Endodermal cell (in vitro differentiated cells): ENCODE measurements around the gene IMP4. TPM values are rescaled to one million over a fixed set of nuclear protein-coding genes. Genes with fewer than 3 reads are reported as not detected.

Experiments
- DNase-seq: peaks from one replicate; pipeline ENCODE4 v3.0.0-alpha.2; 2017
- H3K27ac ChIP-seq: 2 replicates; pipeline ENCODE4 v1.5.1; 2013; ENCODE audit warnings: mild to moderate bottlenecking, low read depth, low read length, moderate library complexity
- H3K27me3 ChIP-seq: 2 replicates; pipeline ENCODE4 v1.6.1; 2013; ENCODE audit warnings: mild to moderate bottlenecking, low read length, moderate library complexity; ENCODE audit not compliant: insufficient read depth, control insufficient read depth, poor library complexity, severe bottlenecking
- H3K36me3 ChIP-seq: 2 replicates; pipeline ENCODE4 v1.7.0; 2013; ENCODE audit warnings: mild to moderate bottlenecking, low read length, moderate library complexity; ENCODE audit not compliant: control insufficient read depth, insufficient read depth
- H3K4me1 ChIP-seq: one replicate; pipeline ENCODE4 v1.7.0; 2013; ENCODE audit warnings: low read length; ENCODE audit not compliant: control insufficient read depth, insufficient read depth
- H3K4me3 ChIP-seq: 2 replicates; pipeline ENCODE4 v1.5.1; 2013; ENCODE audit warnings: mild to moderate bottlenecking, low read length, moderate library complexity
- H3K9ac ChIP-seq: 2 replicates; pipeline ENCODE4 v1.6.1; 2013; ENCODE audit warnings: mild to moderate bottlenecking, low read length, moderate library complexity; ENCODE audit not compliant: poor library complexity, severe bottlenecking; ENCODE audit errors: extremely low read depth
- H3K9me3 ChIP-seq: 2 replicates; pipeline ENCODE4 v1.6.1; 2013; ENCODE audit warnings: mild to moderate bottlenecking, low read length, moderate library complexity; ENCODE audit not compliant: control insufficient read depth
- H3K27ac Mint-ChIP-seq: 2 replicates; pipeline ENCODE4 v1.8.0; 2020; ENCODE audit warnings: mixed read lengths
- H3K27me3 Mint-ChIP-seq: 2 replicates; pipeline ENCODE4 v1.8.0; 2021; ENCODE audit warnings: mild to moderate bottlenecking, mixed read lengths; ENCODE audit not compliant: insufficient read depth
- H3K36me3 Mint-ChIP-seq: 2 replicates; pipeline ENCODE4 v1.8.0; 2020; ENCODE audit warnings: low read depth, mixed read lengths
- H3K4me1 Mint-ChIP-seq: 2 replicates; pipeline ENCODE4 v1.8.0; 2020; ENCODE audit warnings: mixed read lengths
- H3K4me3 Mint-ChIP-seq: 2 replicates; pipeline ENCODE4 v1.8.0; 2020; ENCODE audit warnings: mild to moderate bottlenecking, moderate library complexity, mixed read lengths
- H3K9me3 Mint-ChIP-seq: 2 replicates; pipeline ENCODE4 v1.8.0; 2020; ENCODE audit warnings: mild to moderate bottlenecking, mixed read lengths
- CTCF ChIP-seq: fragments of 200-600 bp; sonication (generic); conservative IDR thresholded peaks from 2 replicates; pipeline ENCODE4 v1.5.0; 2021; ENCODE audit warnings: antibody characterized with exemption, mild to moderate bottlenecking
- WGBS, 2 experiments: methylation state at CpG; one replicate each; pipeline versions ENCODE4 v1.1.5 to v1.1.7; 2013; ENCODE audit warnings: missing lambda C conversion rate in 2 of 2, mixed read lengths in 1 of 2; ENCODE audit not compliant: insufficient coverage in 1 of 2, insufficient read length in 1 of 2; 5-methylcytosine and 5-hydroxymethylcytosine counted together
- total RNA-seq, 2 donors: library from RNA; stranded (reverse); fragmentation: NEBNext Ultra II Directional in 1 of 2; extraction: Animal tissue kit (Norgen Biotek cat#: 25700) in 1 of 2; gene quantifications; 2 replicates in 1 of 2; 3 replicates in 1 of 2; pipeline ENCODE4 v1.2.1, GENCODE V29; 2021

Gene IMP4
- total RNA-seq, 2 donors from 2014 or later: 47.1 to 55.1 TPM

DNA sequence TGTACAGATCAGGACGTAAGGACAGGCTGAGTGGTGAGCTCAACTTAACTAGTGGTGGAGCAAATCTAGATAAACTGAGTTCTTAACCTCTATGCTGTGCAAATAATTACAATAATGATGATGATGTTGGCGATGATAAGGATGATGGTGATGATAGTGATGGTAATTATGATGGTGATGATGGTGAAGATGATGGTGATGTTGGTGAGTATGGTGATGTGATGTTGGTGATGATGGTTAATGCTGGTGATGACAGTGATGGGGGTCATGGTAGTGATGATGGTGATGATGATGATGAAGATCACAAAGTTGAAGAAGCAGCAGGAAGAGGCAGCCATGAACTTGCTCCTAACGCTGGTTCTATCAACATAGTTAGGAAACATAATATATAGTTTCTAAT lies 38.0 kb upstream of the IMP4 start:
- TF ChIP-seq CTCF: no peak
- Histone ChIP-seq H3K27me3 (peaks cover 24% of the 10 kb centered on the region), H3K4me1 (no peaks in the 10 kb centered on the region), H3K9ac (no peak overlapping the region), H3K9me3 (no peaks in the 10 kb centered on the region), H3K4me3 (no peak overlapping the region), H3K27ac (no peak overlapping the region), H3K36me3 (no peaks in the 10 kb centered on the region)
- Mint-ChIP-seq H3K27me3 (peaks cover 14% of the 10 kb centered on the region), H3K4me3 (no peak overlapping the region), H3K4me1 (no peaks in the 10 kb centered on the region), H3K9me3 (no peaks in the 10 kb centered on the region), H3K36me3 (no peaks in the 10 kb centered on the region), H3K27ac (no peak overlapping the region)
- WGBS, 2 experiments: 95 to 100% methylated on average over 2 to 3 of the region's 3 CpGs
- DNase-seq: no peak

DNA sequence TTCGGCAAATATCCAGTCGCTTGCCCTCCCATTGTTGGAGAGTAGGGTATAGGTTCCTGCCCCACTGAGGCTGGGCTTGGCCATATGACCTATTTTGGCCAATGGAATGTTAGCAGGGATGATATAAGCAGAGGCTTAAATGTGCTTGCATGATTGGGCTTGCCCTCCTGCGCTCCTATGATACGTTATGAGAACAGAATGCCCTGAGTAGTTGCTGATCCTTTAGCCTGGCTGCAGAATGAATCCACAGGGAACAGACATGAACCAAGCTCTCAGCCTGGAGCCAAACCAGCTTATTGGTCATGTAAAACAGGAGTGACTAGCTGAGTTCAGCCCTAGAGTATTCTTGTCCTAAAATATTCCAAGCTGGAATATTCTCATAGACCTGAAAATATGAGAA lies 34.8 kb upstream of the IMP4 start:
- Mint-ChIP-seq H3K27me3 (peaks cover 6% of the 10 kb centered on the region), H3K27ac (no peak overlapping the region), H3K4me1 (no peaks in the 10 kb centered on the region), H3K9me3 (no peaks in the 10 kb centered on the region), H3K4me3 (no peak overlapping the region), H3K36me3 (no peaks in the 10 kb centered on the region)
- no peaks in the 10 kb centered on the region for H3K9me3 ChIP-seq
- no peak overlapping the region for H3K4me3 ChIP-seq
- no peaks in the 10 kb centered on the region for H3K4me1 ChIP-seq
- WGBS, 2 experiments: 86 to 92% methylated on average over 2 to 4 of the region's 4 CpGs
- no peak overlapping the region for H3K27ac ChIP-seq
- no peak for DNase-seq
- no peak for TF ChIP-seq CTCF
- H3K27me3 ChIP-seq: peaks cover 39% of the 10 kb centered on the region
- H3K36me3 ChIP-seq: no peaks in the 10 kb centered on the region
- H3K9ac ChIP-seq: no peak overlapping the region

- no peaks in the 10 kb centered on the region for H3K9me3 ChIP-seq
- H3K27ac ChIP-seq: no peak overlapping the region
- no peak overlapping the region for H3K4me3 Mint-ChIP-seq
- no peaks in the 10 kb centered on the region for H3K4me1 Mint-ChIP-seq
- no peak overlapping the region for H3K27ac Mint-ChIP-seq
- no peak for TF ChIP-seq CTCF
- H3K36me3 ChIP-seq: no peaks in the 10 kb centered on the region
- H3K36me3 Mint-ChIP-seq: no peaks in the 10 kb centered on the region
- peaks cover 35% of the 10 kb centered on the region for H3K27me3 ChIP-seq
- peaks cover 15% of the 10 kb centered on the region for H3K27me3 Mint-ChIP-seq
- no peak overlapping the region for H3K4me3 ChIP-seq
- no peaks in the 10 kb centered on the region for H3K9me3 Mint-ChIP-seq
- DNase-seq: no peak
- H3K9ac ChIP-seq: no peak overlapping the region
- H3K4me1 ChIP-seq: no peaks in the 10 kb centered on the region
Observed at GRCh38 chr2:130310881-130311280, 31.8 kb upstream of the IMP4 start.
